GM13977 (cell line): ENCODE results near the gene ROPN1L.
A peak's percentile ranks its signal among the peaks of the same experiment; 100 is the strongest.
"Not testable (repeated sequence)": the region's sequence is repeated elsewhere in the genome, so short reads cannot be mapped to it uniquely, and the experiment has no call there.

Experiments used
- DNase-seq: peaks from one replicate; pipeline ENCODE4 v3.0.0; 2012; ENCODE audit warnings: low spot score
- CTCF ChIP-seq: IDR thresholded peaks from 2 replicates; pipeline ENCODE4 v1.5.1; 2012; ENCODE audit warnings: mild to moderate bottlenecking, control low read depth; ENCODE audit not compliant: insufficient read depth; ENCODE audit errors: extremely low read depth, missing control alignments
- in situ Hi-C: fragments of 300-500 bp; cut with MboI; formaldehyde crosslinking; loops from one replicate; pipeline ENCODE4 v1.12.0; 2022; ENCODE audit warnings: low sequenced_read_pairs, low pct_unique_long_range_greater_than_20kb, mixed read lengths, inconsistent platforms; ENCODE audit not compliant: unreplicated experiment

ROPN1L gene

GRCh38 chr5:10488144-10488543, 46.5 kb downstream of the ROPN1L start:
- no peak for DNase-seq
- in situ Hi-C loops, result no loop called here
- no peak for TF ChIP-seq CTCF

- TF ChIP-seq CTCF, result no peak
- peak; percentile 69 for DNase-seq
- in situ Hi-C loops, result no loop called here
These were observed 48.2 kb downstream of the ROPN1L start for GRCh38 chr5:10489810-10490426.

GRCh38 chr5:10490927-10491672, 49.4 kb downstream of the ROPN1L start:
- no peak for DNase-seq
- in situ Hi-C loops, result no loop called here
- TF ChIP-seq CTCF, result no peak

- no peak for TF ChIP-seq CTCF
- in situ Hi-C loops, result no loop called here
- no peak for DNase-seq
These were observed 50.0 kb downstream of the ROPN1L start for GRCh38 chr5:10491673-10492026.

GRCh38 chr5:10493884-10494283, 52.2 kb downstream of the ROPN1L start:
- in situ Hi-C loops, result no loop called here

GRCh38 chr5:10494497-10494896, 52.8 kb downstream of the ROPN1L start:
- in situ Hi-C loops, DNase-seq: not testable (repeated sequence)

More at GRCh38 chr5:10493884-10494283, 52.2 kb downstream of the ROPN1L start:
- TF ChIP-seq CTCF, result no peak
- no peak for DNase-seq

- in situ Hi-C loops, result no loop called here
- TF ChIP-seq CTCF, result no peak
- no peak for DNase-seq
These were observed 55.9 kb downstream of the ROPN1L start for GRCh38 chr5:10497554-10497953.
